CD4-positive, alpha-beta T cell treated with Interleukin-2 at 100 ng/mL for 4 hours (primary cell): ENCODE results near the gene PBX3.

Experiments
- DNase-seq: peaks from one replicate; pipeline ENCODE4 v3.0.0-alpha.2; 2020; ENCODE audit warnings: low spot score

PBX3 gene

DNA sequence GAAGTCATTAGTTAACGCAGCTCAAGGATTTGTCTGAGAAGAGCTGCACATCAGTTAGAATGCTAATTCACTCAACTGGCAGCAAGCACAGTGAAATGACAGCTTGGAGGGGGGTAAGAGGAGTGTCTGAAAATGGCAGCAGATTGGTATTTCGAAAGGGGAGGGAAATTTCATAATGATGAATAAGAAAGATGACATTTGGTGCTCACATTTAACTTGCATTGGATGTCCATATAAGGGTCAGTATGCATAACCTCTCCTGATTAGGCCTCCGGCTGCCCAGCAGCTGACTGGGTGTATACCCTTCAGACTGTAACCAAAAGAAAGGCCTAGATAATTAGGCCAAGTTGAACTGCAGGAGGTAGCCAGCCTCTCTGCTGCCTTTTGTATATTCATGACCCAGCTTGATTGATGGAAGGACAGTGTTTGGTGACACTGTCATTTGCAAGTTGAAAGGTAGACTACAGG is 131.0 kb downstream of the PBX3 start:
- no peak for DNase-seq

DNA sequence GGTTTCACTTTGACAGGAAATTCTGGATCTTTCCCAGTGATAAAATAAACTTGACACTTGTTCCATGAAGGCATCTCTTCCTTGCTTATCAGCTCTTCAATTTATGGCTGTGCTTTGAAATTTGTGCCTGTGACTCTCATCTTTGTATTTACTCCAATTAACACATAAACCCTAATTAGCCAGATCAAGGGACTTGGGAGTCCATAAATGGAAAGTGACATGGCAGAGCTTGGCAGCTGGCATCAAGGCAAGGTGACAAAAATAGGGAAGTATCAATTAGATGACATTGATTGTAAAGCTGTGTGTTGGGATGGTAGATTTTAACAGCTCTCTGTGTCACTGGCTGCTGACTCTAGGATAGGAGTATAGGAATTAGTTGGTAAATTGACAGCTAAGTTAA is 133.9 kb downstream of the PBX3 start:
- DNase-seq = no peak

- no peak for DNase-seq
These were observed 136.5 kb downstream of the PBX3 start for GRCh38 chr9:125883565-125884217.

DNA sequence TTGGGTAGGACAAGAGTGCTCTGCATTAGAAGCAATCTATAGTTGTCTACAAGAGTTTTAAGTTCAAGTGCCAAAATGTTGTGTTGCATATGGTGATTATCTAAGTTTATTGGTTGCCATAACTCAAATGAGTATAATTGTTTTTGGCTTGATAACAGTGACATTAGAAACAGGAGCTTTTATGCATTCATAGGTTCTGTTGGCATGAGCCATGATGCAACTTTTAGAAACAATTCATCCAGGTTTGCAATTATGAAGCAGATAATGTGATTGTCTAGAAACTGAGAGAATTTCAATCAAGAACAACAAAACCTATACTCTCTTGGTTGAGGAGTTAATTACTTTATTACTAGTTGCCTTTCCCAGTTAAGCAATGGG is 137.0 kb downstream of the PBX3 start:
- DNase-seq = no peak

- no peak for DNase-seq
These were observed 138.3 kb downstream of the PBX3 start for GRCh38 chr9:125885405-125886034.

DNA sequence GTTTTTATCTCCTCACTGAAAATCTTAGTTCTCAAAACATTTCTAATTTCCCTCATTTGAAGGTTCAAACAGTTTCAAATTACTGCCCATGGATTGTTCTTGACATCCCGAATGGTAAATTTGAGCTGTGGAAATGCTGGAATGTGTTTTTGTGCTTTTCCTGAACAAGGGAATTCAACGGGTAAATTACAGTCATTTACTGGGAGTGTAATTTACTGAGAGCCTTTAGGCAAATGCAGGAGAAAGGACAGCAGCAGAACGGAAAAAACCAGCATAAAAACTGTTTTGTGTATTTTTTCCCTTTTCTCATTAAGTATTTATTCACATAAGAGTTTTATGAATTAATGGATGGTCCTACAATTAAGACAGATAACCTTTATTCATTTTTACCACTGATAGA is 139.2 kb downstream of the PBX3 start:
- no peak for DNase-seq

GRCh38 chr9:125887172-125887571 is 140.0 kb downstream of the PBX3 start:
- no peak for DNase-seq

- DNase-seq = no peak
These were observed 141.0 kb downstream of the PBX3 start for GRCh38 chr9:125888211-125888610.

DNA sequence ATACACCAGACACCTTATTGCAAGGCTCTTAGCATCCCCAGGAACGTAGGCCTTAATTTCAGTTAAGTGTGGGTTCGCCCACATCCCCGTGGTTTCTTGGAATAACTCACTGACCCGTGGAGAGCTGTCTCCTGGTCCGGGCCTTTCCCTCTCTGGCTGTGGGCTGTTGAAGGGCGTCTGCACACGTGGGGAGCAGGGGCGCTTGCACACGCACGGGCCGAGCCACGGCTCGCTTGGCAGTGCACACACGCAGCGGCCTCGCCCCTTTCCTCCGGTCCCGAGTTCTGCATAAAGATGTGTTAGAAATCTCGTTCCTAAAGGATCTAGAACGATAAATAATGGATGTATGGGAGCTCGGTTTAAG is 141.9 kb downstream of the PBX3 start:
- DNase-seq = no peak

GRCh38 chr9:125889476-125890419 is 142.6 kb downstream of the PBX3 start:
- peak; percentile 19 for DNase-seq

DNA sequence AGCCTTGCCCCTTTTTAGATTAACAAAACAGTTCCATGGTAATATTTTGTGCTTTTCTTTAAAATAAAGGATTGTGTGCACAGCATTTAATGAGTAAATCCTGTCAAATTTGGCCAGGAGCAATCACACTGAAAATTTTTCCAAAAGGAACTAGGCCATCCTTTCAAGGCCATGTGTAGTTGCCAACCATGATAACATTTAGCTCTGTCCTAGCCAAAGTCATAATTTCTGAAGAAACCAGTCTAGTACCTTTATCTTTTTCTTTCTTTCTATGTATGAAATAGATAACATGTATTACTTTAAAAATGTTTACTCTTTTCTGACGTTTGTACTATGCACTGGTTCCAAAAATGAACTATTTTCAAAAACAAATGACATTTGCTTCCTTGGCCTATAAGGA is 143.7 kb downstream of the PBX3 start:
- no peak for DNase-seq

GRCh38 chr9:125893277-125893676 is 146.1 kb downstream of the PBX3 start:
- no peak for DNase-seq

DNA sequence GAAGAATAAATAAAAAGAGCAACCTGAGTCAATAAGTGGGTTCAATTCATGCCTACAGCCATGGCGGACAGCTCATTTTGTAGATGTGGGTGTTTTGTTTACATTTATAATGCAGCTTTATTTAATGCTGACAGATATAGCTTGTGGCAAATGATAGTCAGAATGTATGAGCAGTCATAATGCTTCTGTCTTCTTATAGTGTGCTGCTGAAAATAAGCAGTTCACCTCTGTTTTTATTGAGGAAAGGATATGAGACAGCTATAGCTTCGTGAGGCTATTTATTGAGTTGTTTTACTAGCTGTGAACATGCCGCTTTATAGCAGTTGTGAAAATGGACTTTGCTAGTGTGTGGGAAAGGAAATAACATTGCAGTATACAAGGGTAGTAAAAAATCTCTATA is 147.4 kb downstream of the PBX3 start:
- no peak for DNase-seq

DNA sequence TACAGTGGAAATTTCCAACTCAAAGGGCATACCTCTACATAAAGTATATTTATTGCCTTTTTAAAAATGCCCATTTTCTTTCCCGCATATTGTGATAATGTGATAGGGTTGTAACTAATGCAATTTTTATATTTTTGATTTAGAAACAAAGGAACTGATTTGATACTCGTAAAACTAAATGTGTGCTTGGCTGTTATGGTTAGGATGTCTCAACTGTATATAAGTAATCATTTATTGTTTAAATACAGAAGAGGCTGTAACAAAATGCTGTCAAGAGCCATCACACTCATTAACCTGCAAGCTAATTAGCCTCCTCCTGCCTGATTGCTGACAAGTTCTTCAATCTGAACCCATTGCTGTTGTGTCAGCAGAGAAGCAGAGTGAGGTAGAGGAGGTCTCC is 149.2 kb downstream of the PBX3 start:
- no peak for DNase-seq

- no peak for DNase-seq
These were observed 149.8 kb downstream of the PBX3 start for GRCh38 chr9:125896964-125897363.

GRCh38 chr9:125897481-125897880 is 150.3 kb downstream of the PBX3 start:
- DNase-seq = no peak

DNA sequence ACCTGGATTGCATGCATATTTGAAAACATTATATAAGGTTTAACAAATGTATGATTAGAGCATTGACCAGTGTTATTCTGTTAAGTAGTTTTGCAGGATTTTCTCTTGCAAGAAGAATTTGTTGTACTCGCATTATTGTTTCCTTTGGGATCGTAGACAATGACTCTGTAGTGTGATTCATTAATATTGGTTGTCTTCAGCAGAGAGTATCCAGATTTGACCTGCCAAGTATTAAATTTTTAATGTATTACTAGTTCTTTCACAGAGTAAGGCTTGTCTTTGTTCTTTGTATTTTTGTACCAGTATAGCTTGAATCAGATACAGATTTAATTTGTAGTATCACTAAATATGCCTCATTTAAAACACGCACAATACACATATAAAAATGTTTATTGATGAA is 155.0 kb downstream of the PBX3 start:
- no peak for DNase-seq

GRCh38 chr9:125902831-125903512 is 155.8 kb downstream of the PBX3 start:
- DNase-seq = no peak

DNA sequence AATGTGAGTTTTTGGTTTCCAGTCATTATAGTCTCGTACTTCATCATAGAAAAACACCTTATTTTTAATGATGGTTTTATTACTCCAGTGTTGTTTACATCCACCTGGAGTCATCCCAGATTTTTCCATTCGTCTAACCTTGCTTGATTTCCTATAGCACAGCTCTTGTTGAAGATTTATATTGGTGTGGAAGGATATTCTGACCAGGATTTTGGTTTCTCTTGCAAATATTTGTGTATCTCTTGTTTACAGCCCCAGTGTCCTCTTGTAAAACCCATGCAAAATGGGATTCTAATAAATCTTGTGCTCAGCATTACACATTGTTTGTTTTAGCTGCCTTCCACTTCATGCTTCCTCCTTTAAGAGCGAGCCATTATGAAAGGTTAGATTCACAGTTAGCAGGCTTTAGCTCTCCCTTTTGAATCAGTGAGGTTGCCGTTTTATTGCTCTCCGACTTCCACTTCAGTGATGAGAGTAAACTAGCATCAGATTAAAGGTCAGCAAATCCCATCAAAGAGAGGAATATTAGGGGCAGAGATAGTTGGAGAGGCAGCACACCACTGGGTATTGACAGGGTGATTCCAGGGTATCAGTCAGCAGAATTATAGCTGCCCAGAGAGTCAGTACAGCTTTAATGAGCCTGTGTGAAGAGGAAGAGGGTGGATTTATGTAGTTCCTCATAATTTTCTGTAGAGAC is 157.1 kb downstream of the PBX3 start:
- DNase-seq = no peak

GRCh38 chr9:125906144-125906543 is 159.0 kb downstream of the PBX3 start:
- no peak for DNase-seq

DNA sequence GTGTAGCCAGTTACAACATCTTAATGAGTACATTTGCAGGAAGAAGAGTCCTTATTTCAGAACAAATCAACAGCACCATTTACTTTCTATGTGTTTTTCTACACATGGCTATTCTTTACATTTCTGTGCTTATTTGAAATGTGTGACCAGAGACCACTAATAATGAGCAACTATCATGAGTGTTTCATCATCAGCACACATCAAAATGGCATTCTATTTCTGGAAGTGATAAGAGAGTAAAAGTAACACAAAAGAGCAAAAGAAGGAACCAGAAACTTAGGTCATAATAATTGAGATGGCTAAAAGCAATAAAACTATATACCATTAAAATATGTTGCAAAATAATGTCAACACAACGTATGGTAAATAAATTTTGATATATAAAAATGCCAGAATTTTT is 159.7 kb downstream of the PBX3 start:
- DNase-seq = no peak

DNA sequence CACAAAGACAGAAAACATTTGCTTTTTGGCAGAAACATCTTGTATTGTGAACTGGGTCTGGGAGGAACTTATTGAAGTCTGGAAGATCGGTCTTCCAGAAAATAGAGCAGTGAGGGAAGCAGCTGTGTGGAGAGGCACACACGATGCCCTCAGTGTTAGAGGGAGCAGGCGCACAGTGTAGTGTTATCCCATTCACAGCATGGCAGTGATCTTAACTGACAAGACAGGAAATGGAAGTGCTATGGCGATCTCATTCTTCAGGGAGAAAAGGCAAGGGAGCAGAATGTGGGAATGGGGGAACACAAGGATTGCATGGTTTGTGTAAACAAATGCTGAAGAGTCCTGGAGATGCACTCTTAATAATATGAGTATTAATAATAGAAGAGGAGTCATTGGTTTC is 161.0 kb downstream of the PBX3 start:
- DNase-seq = no peak
